OCI-LY1 (cell line): Measurements from ENCODE around the gene EPYC.

ENCODE experiments used
- H2AFZ ChIP-seq: fragments of 200-600 bp; sonication (generic), shearing (Covaris generic); 2 replicates; pipeline ENCODE4 v1.6.0; 2014; ENCODE audit warnings: antibody characterized with exemption, mild to moderate bottlenecking, low read length
- H3F3A ChIP-seq: fragments of 200-600 bp; sonication (generic), shearing (Covaris generic); 2 replicates; pipeline ENCODE4 v1.6.0; 2014; ENCODE audit warnings: mild to moderate bottlenecking, antibody characterized with exemption, low read length, moderate library complexity; ENCODE audit not compliant: insufficient read depth
- H3K27ac ChIP-seq: fragments of 200-600 bp; sonication (generic); 2 replicates; pipeline ENCODE4 v1.5.1; 2014; ENCODE audit warnings: low read length, mixed run types, mild to moderate bottlenecking, low read depth; ENCODE audit not compliant: poor library complexity, severe bottlenecking
- H3K27me3 ChIP-seq: fragments of 200-600 bp; sonication (generic); 2 replicates; pipeline ENCODE4 v1.6.0; 2014; ENCODE audit warnings: antibody characterized with exemption, mild to moderate bottlenecking, low read length, moderate library complexity; ENCODE audit not compliant: insufficient read depth
- H3K36me3 ChIP-seq: fragments of 200-600 bp; sonication (generic); 2 replicates; pipeline ENCODE4 v1.6.1; 2014; ENCODE audit warnings: mild to moderate bottlenecking, antibody characterized with exemption, low read length, moderate library complexity, mixed read lengths; ENCODE audit not compliant: insufficient read depth
- H3K4me1 ChIP-seq: fragments of 200-600 bp; sonication (generic); 2 replicates; pipeline ENCODE4 v1.5.1; 2014; ENCODE audit warnings: mild to moderate bottlenecking, low read length, moderate library complexity; ENCODE audit not compliant: insufficient read depth, severe bottlenecking
- H3K4me2 ChIP-seq: fragments of 200-600 bp; sonication (generic), shearing (Covaris generic); 2 replicates; pipeline ENCODE4 v1.6.1; 2014; ENCODE audit warnings: low read length
- H3K4me3 ChIP-seq: fragments of 200-600 bp; sonication (generic); 2 replicates; pipeline ENCODE4 v1.5.1; 2014; ENCODE audit warnings: low read length, low read depth, mild to moderate bottlenecking, mixed read lengths; ENCODE audit not compliant: poor library complexity, severe bottlenecking
- H3K79me2 ChIP-seq: fragments of 200-600 bp; shearing (Covaris generic); 2 replicates; pipeline ENCODE4 v1.6.1; 2016; ENCODE audit warnings: mixed run types, low read length, mixed read lengths; ENCODE audit not compliant: insufficient read depth
- H3K9ac ChIP-seq: fragments of 200-600 bp; sonication (generic), shearing (Covaris generic); 2 replicates; pipeline ENCODE4 v1.6.1; 2014; ENCODE audit warnings: mild to moderate bottlenecking, low read length, mixed read lengths
- H3K9me2 ChIP-seq: fragments of 200-600 bp; sonication (generic), shearing (Covaris generic); 2 replicates; pipeline ENCODE4 v1.6.1; 2014; ENCODE audit warnings: low read depth, mild to moderate bottlenecking, low read length, mixed read lengths
- H3K9me3 ChIP-seq: fragments of 200-600 bp; shearing (Covaris generic); 2 replicates; pipeline ENCODE4 v1.6.1; 2014; ENCODE audit warnings: low read length, mixed read lengths
- H4K20me1 ChIP-seq: fragments of 200-600 bp; sonication (generic), shearing (Covaris generic); 2 replicates; pipeline ENCODE4 v1.6.0; 2016; ENCODE audit warnings: mild to moderate bottlenecking, low read length; ENCODE audit not compliant: insufficient read depth
- CTCF ChIP-seq: fragments of 200-600 bp; sonication (generic), shearing (Covaris generic); IDR thresholded peaks from 2 replicates; pipeline ENCODE4 v1.5.1; 2017; ENCODE audit warnings: mild to moderate bottlenecking, antibody characterized with exemption, low read length, moderate library complexity, mixed read lengths
- EZH2 ChIP-seq: fragments of 200-600 bp; sonication (generic), shearing (Covaris generic); IDR thresholded peaks from 2 replicates; pipeline ENCODE4 v1.8.0; 2017; ENCODE audit warnings: borderline replicate concordance, mixed run types, mild to moderate bottlenecking, antibody characterized with exemption, low read length, moderate library complexity, mixed read lengths

Gene EPYC

DNA sequence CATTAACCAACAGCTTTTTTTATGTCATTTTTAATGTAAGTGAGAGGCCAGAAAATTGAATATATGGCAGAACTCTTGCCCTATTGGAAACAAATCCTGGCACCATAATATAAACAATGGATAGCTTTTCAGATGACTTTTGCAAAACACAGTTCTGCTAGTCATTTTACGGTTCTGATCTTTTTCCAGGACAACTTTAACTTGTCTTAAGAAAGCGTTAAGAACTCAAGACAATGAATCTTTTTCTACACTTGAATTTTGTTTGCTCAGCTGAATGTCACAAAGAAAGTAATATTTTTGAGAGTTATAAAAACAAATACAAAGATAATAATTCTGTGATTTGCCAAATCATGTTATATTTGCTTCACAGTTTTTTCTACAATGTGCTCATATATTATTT is 39.8 kb upstream of the EPYC start:
- no peak overlapping the region for H3K9ac ChIP-seq

DNA sequence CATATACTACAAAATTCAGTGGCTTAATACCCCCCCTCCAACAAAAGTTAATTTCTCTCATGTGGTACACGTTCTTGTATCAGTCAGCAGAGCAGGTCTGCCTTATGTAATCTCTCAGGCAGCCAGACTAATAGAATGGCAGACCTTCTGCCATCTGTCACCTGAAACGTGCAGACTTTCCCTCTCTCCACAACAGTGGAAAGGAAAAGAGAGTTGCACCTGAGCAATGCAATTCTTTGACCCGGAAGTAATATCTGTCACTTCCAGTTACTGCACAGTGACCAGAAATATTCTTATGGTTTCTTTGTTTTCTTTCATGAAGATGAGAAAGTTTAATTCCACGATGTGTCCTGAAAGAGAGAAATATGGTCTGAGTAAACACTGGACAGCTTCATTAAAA is 38.6 kb upstream of the EPYC start:
- H3K9me2 ChIP-seq = no peaks in the 10 kb centered on the region
- H3K4me1 ChIP-seq = no peaks in the 10 kb centered on the region
- H3K9ac ChIP-seq = no peak overlapping the region
- no peaks in the 10 kb centered on the region for H4K20me1 ChIP-seq
- H3K27ac ChIP-seq = no peak overlapping the region
- H3K36me3 ChIP-seq = no peaks in the 10 kb centered on the region
- H3K4me3 ChIP-seq = no peak overlapping the region
- no peaks in the 10 kb centered on the region for H3F3A ChIP-seq
- H3K4me2 ChIP-seq = no peak overlapping the region
- H3K9me3 ChIP-seq = no peaks in the 10 kb centered on the region
- no peaks in the 10 kb centered on the region for H3K27me3 ChIP-seq
- H2AFZ ChIP-seq = no peak overlapping the region
- H3K79me2 ChIP-seq = no peaks in the 10 kb centered on the region
- TF ChIP-seq CTCF (no peak), EZH2 (no peak)

More for the DNA sequence above, 39.8 kb upstream of the EPYC start:
- no peaks in the 10 kb centered on the region for H3K36me3 ChIP-seq
- no peak for TF ChIP-seq EZH2
- TF ChIP-seq CTCF = no peak
- no peaks in the 10 kb centered on the region for H3K9me3 ChIP-seq
- no peaks in the 10 kb centered on the region for H3K9me2 ChIP-seq
- no peaks in the 10 kb centered on the region for H4K20me1 ChIP-seq
- H3K4me1 ChIP-seq = no peaks in the 10 kb centered on the region
- no peaks in the 10 kb centered on the region for H3F3A ChIP-seq
- no peaks in the 10 kb centered on the region for H3K27me3 ChIP-seq
- H3K27ac ChIP-seq = no peak overlapping the region
- H3K79me2 ChIP-seq = no peaks in the 10 kb centered on the region
- no peak overlapping the region for H2AFZ ChIP-seq
- no peak overlapping the region for H3K4me3 ChIP-seq
- H3K4me2 ChIP-seq = no peak overlapping the region

- no peaks in the 10 kb centered on the region for H3K4me1 ChIP-seq
- TF ChIP-seq EZH2 (no peak), CTCF (no peak)
- no peaks in the 10 kb centered on the region for H3K9me2 ChIP-seq
- H3K27me3 ChIP-seq = no peaks in the 10 kb centered on the region
- no peaks in the 10 kb centered on the region for H3K79me2 ChIP-seq
- no peak overlapping the region for H3K27ac ChIP-seq
- no peaks in the 10 kb centered on the region for H3K9me3 ChIP-seq
- no peaks in the 10 kb centered on the region for H3K36me3 ChIP-seq
- H3K4me3 ChIP-seq = no peak overlapping the region
- H3K4me2 ChIP-seq = no peak overlapping the region
- H3F3A ChIP-seq = no peaks in the 10 kb centered on the region
- H4K20me1 ChIP-seq = no peaks in the 10 kb centered on the region
- no peak overlapping the region for H3K9ac ChIP-seq
- no peak overlapping the region for H2AFZ ChIP-seq
Observed at GRCh38 chr12:91040096-91040755, 35.5 kb upstream of the EPYC start.
